Spleen (tissue), 11 donors: Measurements from ENCODE around the gene GAPVD1. TPM values are rescaled to one million over a fixed set of nuclear protein-coding genes. Genes with fewer than 3 reads are reported as not detected.
"Not testable (repeated sequence)": the region's sequence is repeated elsewhere in the genome, so short reads cannot be mapped to it uniquely, and the experiment has no call there.

Source experiments
- DNase-seq: peaks from one replicate; pipeline ENCODE4 v3.0.0-alpha.2; 2020
- H3K27ac ChIP-seq, 8 donors: fragments of 200-600 bp; sonication (generic) in 7 of 8; 1 replicate in 4 of 8; 2 replicates in 4 of 8; pipeline versions ENCODE4 v1.5.0 to v1.8.0; 2016 to 2021; ENCODE audit warnings: inconsistent platforms in 4 of 8, mild to moderate bottlenecking in 4 of 8, moderate library complexity in 1 of 8
- H3K27me3 ChIP-seq, 7 donors: fragments of 200-600 bp; sonication (generic) in 6 of 7; replicated peaks in 1 of 7; 1 replicate in 4 of 7; 2 replicates in 3 of 7; pipeline versions ENCODE4 v1.5.0 to v1.8.0; 2016 to 2021; ENCODE audit warnings: inconsistent platforms in 3 of 7, mild to moderate bottlenecking in 1 of 7
- H3K36me3 ChIP-seq, 6 donors: fragments of 200-600 bp; sonication (generic) in 5 of 6; 1 replicate in 4 of 6; 2 replicates in 2 of 6; pipeline versions ENCODE4 v1.5.0 to v1.8.0; 2016 to 2021; ENCODE audit warnings: inconsistent platforms in 2 of 6
- H3K4me1 ChIP-seq, 6 donors: fragments of 200-600 bp; sonication (generic) in 5 of 6; 1 replicate in 3 of 6; 2 replicates in 3 of 6; pipeline versions ENCODE4 v1.5.0 to v1.8.0; 2016 to 2021; ENCODE audit warnings: inconsistent platforms in 3 of 6
- H3K4me3 ChIP-seq, 8 donors: fragments of 200-600 bp; sonication (generic) in 7 of 8; 1 replicate in 4 of 8; 2 replicates in 4 of 8; pipeline versions ENCODE4 v1.5.0 to v1.8.0; 2016 to 2021; ENCODE audit warnings: inconsistent platforms in 4 of 8, mild to moderate bottlenecking in 4 of 8, moderate library complexity in 2 of 8
- H3K9me3 ChIP-seq, 8 donors: fragments of 200-600 bp; sonication (generic) in 7 of 8; 1 replicate in 4 of 8; 2 replicates in 4 of 8; pipeline versions ENCODE4 v1.5.0 to v1.8.0; 2016 to 2021; ENCODE audit warnings: inconsistent platforms in 4 of 8
- CTCF ChIP-seq, 11 experiments: fragments of 200-600 bp in 7 of 11; fragments of 450-650 bp in 4 of 11; sonication (generic) in 4 of 11; IDR thresholded peaks in 8 of 11; conservative IDR thresholded peaks in 3 of 11; 1 replicate in 7 of 11; 2 replicates in 4 of 11; pipeline versions ENCODE4 v1.4.0 to v1.8.0; 2016 to 2021; ENCODE audit warnings: antibody characterized with exemption in 11 of 11, inconsistent platforms in 4 of 11, mild to moderate bottlenecking in 1 of 11
- POLR2A ChIP-seq, 3 donors: fragments of 450-650 bp; IDR thresholded peaks; one replicate each; pipeline ENCODE4 v1.5.1; 2017; ENCODE audit warnings: antibody characterized with exemption in 3 of 3, mild to moderate bottlenecking in 1 of 3
- POLR2AphosphoS5 ChIP-seq, 3 donors: sonication (generic); formaldehyde crosslinking; IDR thresholded peaks; one replicate each; pipeline ENCODE4 v1.5.1; 2017; ENCODE audit warnings: antibody characterized with exemption in 3 of 3
- WGBS, 5 donors: extraction: QIAGEN DNeasy Blood & Tissue Kit in 3 of 5; methylation state at CpG; one replicate each; pipeline versions ENCODE4 v1.1.5 to v1.1.7; 2013 to 2018; 5-methylcytosine and 5-hydroxymethylcytosine counted together
- intact Hi-C: fragments of 100-400 bp; cut with DNase I; formaldehyde crosslinking; loops from one replicate; pipeline ENCODE4 v1.15.0; 2023; ENCODE audit warnings: low total_unique reads
- polyA plus RNA-seq, 3 donors: library from polyadenylated mRNA; stranded (reverse); fragments of 200-250 nt; gene quantifications; one replicate each; pipeline ENCODE4 v1.2.1, GENCODE V29; 2013
- total RNA-seq, 7 donors: library from RNA; depleted of rRNA in 3 of 7; stranded (reverse); fragments of >200 nt in 3 of 7; fragmentation: NEBNext Ultra II Directional in 4 of 7; extraction: Animal tissue kit (Norgen Biotek cat#: 25700) in 4 of 7; gene quantifications; one replicate each; pipeline versions ENCODE4 v1.1.0 to v1.2.1, GENCODE V29; 2016 to 2021
- donor health status: healthy with polysubstance abuse.
- donor health status: DM: no; HTN: no; CAD: no; lungs with moderate emphysema.
- donor health status: DM: no; HTN: no; CAD: no.
- donor health status: Bipolar disorder and iron deficiency.
- donor health status: healthy.
- donor health status: DM: no; HTN: no; CAD: no.
- donor health status: DM: yes; HTN: yes; CAD: no.

The GAPVD1 gene
- total and polyA plus RNA-seq, 10 donors, result 4.9 to 79.3 (median 61.9) TPM

- TF ChIP-seq CTCF (IDR thresholded peaks at IDR 0.05 in 8 of 11, conservative IDR thresholded peaks at IDR 0.05 in 3 of 11) (no peak), POLR2AphosphoS5 (IDR thresholded peaks at IDR 0.05) (no peak), POLR2A (IDR thresholded peaks at IDR 0.05) (no peak)
- H3K36me3 ChIP-seq, result peaks cover 0 to 80% (median 31%) of the 10 kb centered on the region in 6 donors
- intact Hi-C loops, result no loop called here
- no peak overlapping the region for H3K27ac ChIP-seq
- H3K4me3 ChIP-seq, result no peak overlapping the region
- no peaks in the 10 kb centered on the region for H3K4me1 ChIP-seq
- H3K27me3 ChIP-seq, result no peaks in the 10 kb centered on the region
- no peak for DNase-seq
- WGBS, 5 donors, result 95 to 98% (median 96%) methylated on average over 6 of the region's 6 CpGs
- H3K9me3 ChIP-seq, result no peaks in the 10 kb centered on the region
Measured at GRCh38 chr9:125227761-125228160, 33.9 kb upstream of the GAPVD1 start.

GRCh38 chr9:125233678-125234077 lies 27.9 kb upstream of the GAPVD1 start:
- H3K27me3 ChIP-seq, result no peaks in the 10 kb centered on the region
- TF ChIP-seq CTCF (IDR thresholded peaks at IDR 0.05 in 8 of 11, conservative IDR thresholded peaks at IDR 0.05 in 3 of 11) (no peak), POLR2A (IDR thresholded peaks at IDR 0.05) (no peak), POLR2AphosphoS5 (IDR thresholded peaks at IDR 0.05) (no peak)
- WGBS, 5 donors, result 60 to 79% (median 76%) methylated on average over 3 of the region's 3 CpGs
- H3K4me3 ChIP-seq, result no peak overlapping the region
- H3K9me3 ChIP-seq, result no peaks in the 10 kb centered on the region
- H3K27ac ChIP-seq, result no peak overlapping the region
- DNase-seq, result no peak
- H3K36me3 ChIP-seq, result peaks cover 0 to 96% (median 67%) of the 10 kb centered on the region in 6 donors
- intact Hi-C loops, result no loop called here
- peaks cover 40 to 42% (median 40%) of the 10 kb centered on the region in 6 donors for H3K4me1 ChIP-seq

- DNase-seq, intact Hi-C loops, H3K27ac ChIP-seq, H3K27me3 ChIP-seq, H3K9me3 ChIP-seq, H3K4me3 ChIP-seq: not testable (repeated sequence)
- 89 to 97% (median 93%) methylated on average over 8 of the region's 8 CpGs for WGBS, 5 donors
- Histone ChIP-seq H3K4me1 (peaks cover 44 to 46% (median 44%) of the 10 kb centered on the region in 6 donors), H3K36me3 (peaks cover 0 to 96% (median 67%) of the 10 kb centered on the region in 6 donors)
Measured at GRCh38 chr9:125234099-125234498, 27.5 kb upstream of the GAPVD1 start.

GRCh38 chr9:125235804-125236519 lies 25.7 kb upstream of the GAPVD1 start:
- Histone ChIP-seq H3K27ac (no peak overlapping the region), H3K27me3 (no peaks in the 10 kb centered on the region), H3K4me1 (peaks cover 55 to 61% (median 58%) of the 10 kb centered on the region in 6 donors), H3K9me3 (no peaks in the 10 kb centered on the region), H3K4me3 (peak overlapping the region in 3 of 8 donors; percentile 2 to 26 (median 17)), H3K36me3 (peaks cover 0 to 88% (median 60%) of the 10 kb centered on the region in 6 donors)
- WGBS, 5 donors, result 60 to 74% (median 63%) methylated on average over 5 of the region's 5 CpGs
- DNase-seq, result no peak
- intact Hi-C loops, result no loop called here
- TF ChIP-seq CTCF (IDR thresholded peaks at IDR 0.05 in 8 of 11, conservative IDR thresholded peaks at IDR 0.05 in 3 of 11) (no peak), POLR2AphosphoS5 (IDR thresholded peaks at IDR 0.05) (no peak), POLR2A (IDR thresholded peaks at IDR 0.05) (no peak)

- H3K9me3 ChIP-seq, intact Hi-C loops, DNase-seq, H3K27me3 ChIP-seq: not testable (repeated sequence)
- WGBS, 5 donors, result 68 to 85% (median 72%) methylated on average over 5 of the region's 5 CpGs
- Histone ChIP-seq H3K27ac (peak overlapping the region in 1 of 8 donors; percentile 6), H3K4me1 (peaks cover 55 to 61% (median 58%) of the 10 kb centered on the region in 6 donors), H3K4me3 (peak overlapping the region in 3 of 8 donors; percentile 17 to 87 (median 86)), H3K36me3 (peaks cover 0 to 81% (median 60%) of the 10 kb centered on the region in 6 donors)
Measured at GRCh38 chr9:125236520-125237159, 25.0 kb upstream of the GAPVD1 start.
